HG03521 (cell line): ENCODE data around the gene KLHL8.

Experiments used
- ATAC-seq: cut with Tn5 transposase; IDR thresholded peaks from one replicate; pipeline ENCODE4 v1.9.1; 2021; ENCODE audit warnings: mild to moderate bottlenecking, moderate library complexity; ENCODE audit not compliant: unreplicated experiment

KLHL8 gene

GRCh38 chr4:87220094-87220822 lies at the start of gene KLHL8:
Gene KLHL8, minus strand, starts transcription at chr4:87220618. Its CDS starts 25,079 bp downstream, at chr4:87195539.
- peak; percentile 91 for ATAC-seq

GRCh38 chr4:87270144-87270543 lies 49.7 kb upstream of the KLHL8 start:
- ATAC-seq, result no peak

GRCh38 chr4:87268411-87268810 lies 48.0 kb upstream of the KLHL8 start:
- ATAC-seq, result no peak

GRCh38 chr4:87266986-87267385 lies 46.6 kb upstream of the KLHL8 start:
- no peak for ATAC-seq

GRCh38 chr4:87262886-87263285 lies 42.5 kb upstream of the KLHL8 start:
- ATAC-seq, result no peak

- ATAC-seq, result no peak
These were observed 40.1 kb upstream of the KLHL8 start for GRCh38 chr4:87260477-87260876.

GRCh38 chr4:87258677-87259076 lies 38.3 kb upstream of the KLHL8 start:
- no peak for ATAC-seq

- ATAC-seq, result no peak
These were observed 37.1 kb upstream of the KLHL8 start for GRCh38 chr4:87257523-87257922.

- ATAC-seq, result no peak
These were observed 35.3 kb upstream of the KLHL8 start for GRCh38 chr4:87255755-87256154.

GRCh38 chr4:87251106-87251505 lies 30.7 kb upstream of the KLHL8 start:
- no peak for ATAC-seq

GRCh38 chr4:87250294-87250693 lies 29.9 kb upstream of the KLHL8 start:
- no peak for ATAC-seq

GRCh38 chr4:87249332-87250019 lies 29.1 kb upstream of the KLHL8 start:
- no peak for ATAC-seq

GRCh38 chr4:87243426-87244053 lies 23.1 kb upstream of the KLHL8 start:
- no peak for ATAC-seq

- no peak for ATAC-seq
These were observed 20.9 kb upstream of the KLHL8 start for GRCh38 chr4:87241336-87241735.

GRCh38 chr4:87240341-87240740 lies 19.9 kb upstream of the KLHL8 start:
- ATAC-seq, result no peak

GRCh38 chr4:87239821-87240220 lies 19.4 kb upstream of the KLHL8 start:
- ATAC-seq, result no peak

- no peak for ATAC-seq
These were observed 18.8 kb upstream of the KLHL8 start for GRCh38 chr4:87239194-87239593.

- ATAC-seq, result no peak
These were observed 16.4 kb upstream of the KLHL8 start for GRCh38 chr4:87236861-87237260.

GRCh38 chr4:87235020-87235671 lies 14.7 kb upstream of the KLHL8 start:
- ATAC-seq, result no peak

- ATAC-seq, result no peak
These were observed 11.8 kb upstream of the KLHL8 start for GRCh38 chr4:87232216-87232615.

GRCh38 chr4:87230806-87231205 lies 10.4 kb upstream of the KLHL8 start:
- no peak for ATAC-seq

GRCh38 chr4:87229979-87230378 lies 9.6 kb upstream of the KLHL8 start:
- no peak for ATAC-seq
